B cell (primary cell): Measurements from ENCODE around the gene RASA4B. TPM values are rescaled to one million over a fixed set of nuclear protein-coding genes. Genes with fewer than 3 reads are reported as not detected.
A peak's percentile ranks its signal among the peaks of the same experiment; 100 is the strongest.

Experiments
- ATAC-seq: fragments of 200-7000 bp; cut with Tn5 transposase; one replicate; pipeline ENCODE4 v1.10.0; 2021; ENCODE audit warnings: low read depth, mild to moderate bottlenecking, moderate number of reproducible peaks, moderate library complexity
- CTCF ChIA-PET: fragments of 350-600 bp; sonication (Branson Sonifier 250); formaldehyde crosslinking; loops from one replicate; lab custom pipeline; 2021; ENCODE audit warnings: antibody characterized with exemption, inconsistent platforms; lab: Charles Lee
- POLR2A ChIA-PET: fragments of 350-600 bp; sonication (Branson Sonifier 250); formaldehyde crosslinking; loops from one replicate; lab custom pipeline; 2021; ENCODE audit warnings: antibody characterized with exemption; lab: Charles Lee
- DNase-seq: peaks from one replicate; pipeline ENCODE4 v3.0.0; 2013
- H2AFZ ChIP-seq: 2 replicates; pipeline ENCODE4 v1.6.1; 2012; ENCODE audit warnings: mild to moderate bottlenecking, low read depth, low read length; ENCODE audit not compliant: insufficient read depth, poor library complexity, severe bottlenecking
- H3K27ac ChIP-seq, 2 donors: 1 replicate in 1 of 2; 2 replicates in 1 of 2; pipeline ENCODE4 v1.5.1; 2012 to 2013; ENCODE audit warnings: low read length in 2 of 2, mild to moderate bottlenecking in 2 of 2, moderate library complexity in 1 of 2
- H3K27me3 ChIP-seq, 4 experiments: fragments of 200-600 bp in 1 of 4; sonication (generic) in 1 of 4; replicated peaks in 1 of 4; 1 replicate in 2 of 4; 2 replicates in 2 of 4; pipeline versions ENCODE4 v1.6.1 to v1.7.0; 2013 to 2016; ENCODE audit warnings: low read length in 3 of 4, mild to moderate bottlenecking in 2 of 4, mixed read lengths in 1 of 4, moderate library complexity in 1 of 4; ENCODE audit not compliant: insufficient read depth in 4 of 4, control insufficient read depth in 3 of 4; ENCODE audit errors: control extremely low read depth in 1 of 4
- H3K36me3 ChIP-seq, 2 experiments: replicated peaks in 1 of 2; 1 replicate in 1 of 2; 2 replicates in 1 of 2; pipeline versions ENCODE4 v1.6.1 to v1.7.1; 2013; ENCODE audit warnings: low read length in 1 of 2; ENCODE audit not compliant: insufficient read depth in 2 of 2, control insufficient read depth in 1 of 2; ENCODE audit errors: control extremely low read depth in 1 of 2, extremely low read depth in 1 of 2
- H3K4me1 ChIP-seq, 2 donors: fragments of 200-600 bp in 1 of 2; sonication (generic) in 1 of 2; 1 replicate in 1 of 2; 2 replicates in 1 of 2; pipeline versions ENCODE4 v1.5.1 to v1.6.1; 2013 to 2017; ENCODE audit warnings: low read length in 2 of 2; ENCODE audit not compliant: control insufficient read depth in 2 of 2, insufficient read depth in 2 of 2
- H3K4me2 ChIP-seq: replicated peaks from 2 replicates; pipeline ENCODE3; 2012; ENCODE audit warnings: mild to moderate bottlenecking, low read depth, low read length; ENCODE audit not compliant: poor library complexity, severe bottlenecking
- H3K4me3 ChIP-seq, 5 experiments: fragments of 200-600 bp in 1 of 5; sonication (generic) in 1 of 5; 1 replicate in 3 of 5; 2 replicates in 2 of 5; pipeline versions ENCODE4 v1.5.1 to v1.7.0; 2011 to 2016; ENCODE audit warnings: low read length in 4 of 5, mild to moderate bottlenecking in 4 of 5, low read depth in 2 of 5, control low read depth in 1 of 5, moderate library complexity in 1 of 5; ENCODE audit not compliant: insufficient read depth in 1 of 5; ENCODE audit errors: control extremely low read depth in 1 of 5, extremely low read depth in 1 of 5
- H3K79me2 ChIP-seq: fragments of 200-600 bp; sonication (generic); one replicate; pipeline ENCODE4 v1.6.0; 2016; ENCODE audit warnings: low read length; ENCODE audit not compliant: control insufficient read depth, insufficient read depth
- H3K9ac ChIP-seq: fragments of 200-600 bp; sonication (generic); 2 replicates; pipeline ENCODE4 v1.6.1; 2017; ENCODE audit warnings: mild to moderate bottlenecking, low read length, moderate library complexity
- H3K9me3 ChIP-seq, 3 donors: one replicate each; pipeline versions ENCODE4 v1.6.1 to v1.7.1; 2013; ENCODE audit warnings: low read length in 2 of 3; ENCODE audit not compliant: control insufficient read depth in 2 of 3, insufficient read depth in 1 of 3; ENCODE audit errors: control extremely low read depth in 1 of 3
- H4K20me1 ChIP-seq: 2 replicates; pipeline ENCODE4 v1.6.0; 2012; ENCODE audit warnings: mild to moderate bottlenecking, low read length; ENCODE audit not compliant: insufficient read depth, control insufficient read depth, poor library complexity, severe bottlenecking
- H3K27ac Mint-ChIP-seq: one replicate; pipeline ENCODE4 v1.8.0; 2021; ENCODE audit warnings: mixed read lengths
- H3K27me3 Mint-ChIP-seq: one replicate; pipeline ENCODE4 v1.8.0; 2021; ENCODE audit warnings: mixed read lengths
- H3K4me1 Mint-ChIP-seq: one replicate; pipeline ENCODE4 v1.8.0; 2021; ENCODE audit warnings: mixed read lengths
- H3K4me3 Mint-ChIP-seq: one replicate; pipeline ENCODE4 v1.8.0; 2021; ENCODE audit warnings: mixed read lengths
- H3K9me3 Mint-ChIP-seq: one replicate; pipeline ENCODE4 v1.8.0; 2022; ENCODE audit warnings: mixed read lengths; ENCODE audit not compliant: insufficient read depth
- EZH2 ChIP-seq: IDR thresholded peaks from 2 replicates; pipeline ENCODE4 v1.6.1; 2012; ENCODE audit warnings: borderline replicate concordance, low read depth, mild to moderate bottlenecking, moderate library complexity, low read length; ENCODE audit not compliant: insufficient read depth, poor library complexity, severe bottlenecking
- WGBS: methylation state at CpG from one replicate; pipeline ENCODE4 v1.1.5; 2013; ENCODE audit warnings: missing lambda C conversion rate; ENCODE audit not compliant: insufficient coverage; 5-methylcytosine and 5-hydroxymethylcytosine counted together
- intact Hi-C: fragments of 100-400 bp; cut with micrococcal nuclease; formaldehyde crosslinking; loops from one replicate; pipeline ENCODE4 v1.10.0; 2022
- polyA plus RNA-seq: library from polyadenylated mRNA; depleted of rRNA; stranded (reverse); fragments of >200 nt; gene quantifications from 2 replicates; pipeline ENCODE4 v1.2.3, GENCODE V29; 2012
- total RNA-seq, 2 donors: library from RNA; stranded (reverse); fragments of 120-200 nt in 1 of 2; gene quantifications; 1 replicate in 1 of 2; 2 replicates in 1 of 2; pipeline versions ENCODE4 v1.2.3 to v1.2.4, GENCODE V29; 2013 to 2022
- TF ChIP-seq, protein P1 (sequence below): fragments of 200-600 bp; IDR thresholded peaks from one replicate; pipeline ENCODE4 v1.8.0; 2022; ENCODE audit warnings: antibody characterized with exemption, mild to moderate bottlenecking

Gene RASA4B
- total and polyA plus RNA-seq, 2 donors (not counting 1 experiment from before 2014, with no cell fraction given), result 15.6 to 26.4 TPM

DNA sequence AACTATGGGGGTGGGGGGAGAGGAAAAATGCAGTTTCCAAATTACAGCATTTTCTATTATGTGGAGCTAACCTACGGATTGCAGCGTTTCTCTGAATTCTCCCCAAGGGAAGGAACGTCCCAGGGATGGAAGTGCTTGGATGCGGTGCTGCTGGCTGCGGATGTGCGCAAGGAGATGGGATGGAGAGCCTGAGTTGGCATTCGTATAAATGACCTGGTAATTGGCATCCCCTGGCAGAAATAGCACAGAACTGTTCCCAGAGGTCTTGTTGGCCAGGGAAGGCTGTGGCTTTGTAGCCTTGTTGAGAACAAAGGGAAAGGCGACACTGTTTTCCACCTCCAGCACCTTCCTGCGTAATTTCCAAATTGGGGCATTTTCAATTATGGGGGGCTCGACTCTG lies 81.5 kb downstream of the RASA4B start:
- peaks cover 70% of the 10 kb centered on the region for H3K79me2 ChIP-seq
- Mint-ChIP-seq H3K4me3 (peak overlapping the region; percentile 99), H3K27ac (peak overlapping the region; percentile 98), H3K9me3 (no peaks in the 10 kb centered on the region), H3K27me3 (no peaks in the 10 kb centered on the region), H3K4me1 (peaks cover 53% of the 10 kb centered on the region)
- no peak for TF ChIP-seq EZH2
- TF ChIP-seq, protein P1, sequence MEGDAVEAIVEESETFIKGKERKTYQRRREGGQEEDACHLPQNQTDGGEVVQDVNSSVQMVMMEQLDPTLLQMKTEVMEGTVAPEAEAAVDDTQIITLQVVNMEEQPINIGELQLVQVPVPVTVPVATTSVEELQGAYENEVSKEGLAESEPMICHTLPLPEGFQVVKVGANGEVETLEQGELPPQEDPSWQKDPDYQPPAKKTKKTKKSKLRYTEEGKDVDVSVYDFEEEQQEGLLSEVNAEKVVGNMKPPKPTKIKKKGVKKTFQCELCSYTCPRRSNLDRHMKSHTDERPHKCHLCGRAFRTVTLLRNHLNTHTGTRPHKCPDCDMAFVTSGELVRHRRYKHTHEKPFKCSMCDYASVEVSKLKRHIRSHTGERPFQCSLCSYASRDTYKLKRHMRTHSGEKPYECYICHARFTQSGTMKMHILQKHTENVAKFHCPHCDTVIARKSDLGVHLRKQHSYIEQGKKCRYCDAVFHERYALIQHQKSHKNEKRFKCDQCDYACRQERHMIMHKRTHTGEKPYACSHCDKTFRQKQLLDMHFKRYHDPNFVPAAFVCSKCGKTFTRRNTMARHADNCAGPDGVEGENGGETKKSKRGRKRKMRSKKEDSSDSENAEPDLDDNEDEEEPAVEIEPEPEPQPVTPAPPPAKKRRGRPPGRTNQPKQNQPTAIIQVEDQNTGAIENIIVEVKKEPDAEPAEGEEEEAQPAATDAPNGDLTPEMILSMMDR, result no peak
- no peak overlapping the region for H2AFZ ChIP-seq
- peaks cover 9% of the 10 kb centered on the region for H4K20me1 ChIP-seq
- WGBS, result 97% methylated on average over 8 of the region's 10 CpGs
- intact Hi-C loops, result no loop called here
- H3K27ac ChIP-seq, result peak overlapping the region in 1 of 2 donors; percentile 100
- H3K4me1 ChIP-seq, result peaks cover 53 to 68% of the 10 kb centered on the region in 2 donors
- no peaks in the 10 kb centered on the region for H3K27me3 ChIP-seq
- H3K9ac ChIP-seq, result peak overlapping the region; percentile 25
- peak overlapping the region; percentile 95 for H3K4me2 ChIP-seq
- CTCF ChIA-PET, result interaction anchor here (1.8 to 46.3 kb wide), 3 partner anchors 14 to 25 kb away, joined by 6 to 1182 read pairs (median 10); no protein-coding TSS in a partner anchor
- no peak for ATAC-seq
- peaks cover 2 to 49% of the 10 kb centered on the region in 2 experiments for H3K36me3 ChIP-seq
- H3K9me3 ChIP-seq, result no peaks in the 10 kb centered on the region
- no peak for DNase-seq
- peak overlapping the region in 1 of 5 experiments; percentile 20 for H3K4me3 ChIP-seq
- POLR2A ChIA-PET, result interaction anchor here (0.7 to 13.6 kb wide), 4 partner anchors 8 to 28 kb away, joined by 6 to 223 read pairs (median 72); no protein-coding TSS in a partner anchor

DNA sequence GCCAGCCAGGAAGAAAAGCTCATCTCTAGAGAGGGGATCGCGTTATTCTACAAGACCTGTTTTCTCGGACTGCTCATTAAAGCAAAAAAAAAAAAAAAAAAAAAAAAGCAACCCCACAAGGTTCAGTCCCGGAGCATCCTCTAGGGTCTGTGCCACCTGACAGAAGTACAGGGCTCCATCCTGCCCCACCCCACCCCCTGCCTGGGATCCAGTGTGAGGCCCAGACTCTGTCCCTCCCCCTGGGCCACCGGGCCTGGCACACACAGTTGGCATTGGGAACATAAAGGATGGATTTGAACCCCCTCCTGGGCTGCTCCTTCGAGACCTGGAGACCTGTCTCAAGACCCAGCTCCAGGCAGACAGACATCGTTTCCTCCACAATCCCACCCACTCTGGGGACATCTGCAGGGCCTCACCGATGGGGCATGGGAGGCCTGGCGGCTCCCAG lies 83.5 kb downstream of the RASA4B start:
- H3K4me1 Mint-ChIP-seq, result peaks cover 66% of the 10 kb centered on the region

More for the DNA sequence above, 83.5 kb downstream of the RASA4B start:
- Histone ChIP-seq H3K9me3 (no peaks in the 10 kb centered on the region), H3K9ac (peak overlapping the region; percentile 95), H3K4me2 (peak overlapping the region; percentile 95), H2AFZ (peak overlapping the region; percentile 64), H3K4me3 (peak overlapping the region; percentile 87 to 97 (median 94)), H3K79me2 (peaks cover 69% of the 10 kb centered on the region), H3K27me3 (no peaks in the 10 kb centered on the region), H3K36me3 (peaks cover 2 to 31% of the 10 kb centered on the region in 2 experiments), H3K27ac (peak overlapping the region; percentile 76 to 100), H3K4me1 (peaks cover 63 to 74% of the 10 kb centered on the region in 2 donors), H4K20me1 (peaks cover 7% of the 10 kb centered on the region)
- ChIA-PET POLR2A (interaction anchor here (0.5 to 13.6 kb wide), 10 partner anchors 10 to 39 kb away, joined by 3 to 223 read pairs (median 6); no protein-coding TSS in a partner anchor), CTCF (interaction anchor here (2.5 to 46.3 kb wide), 2 partner anchors 7 to 23 kb away, joined by 18 to 1182 read pairs; no protein-coding TSS in a partner anchor)
- intact Hi-C loops, result no loop called here
- no peak for TF ChIP-seq EZH2
- TF ChIP-seq, protein P1, result no peak
- ATAC-seq, result peak; percentile 2
- H3K9me3 Mint-ChIP-seq, result no peaks in the 10 kb centered on the region
- WGBS, result 18% methylated on average over 6 of the region's 9 CpGs
- H3K27ac Mint-ChIP-seq, result peak overlapping the region; percentile 98
- H3K4me3 Mint-ChIP-seq, result peak overlapping the region; percentile 99
- no peaks in the 10 kb centered on the region for H3K27me3 Mint-ChIP-seq
- no peak for DNase-seq
